GM19395 (cell line): ENCODE data around the gene CTDSPL.

ENCODE experiments used
- ATAC-seq: cut with Tn5 transposase; IDR thresholded peaks from one replicate; pipeline ENCODE4 v1.9.1; 2021; ENCODE audit warnings: mild to moderate bottlenecking, moderate library complexity; ENCODE audit not compliant: unreplicated experiment

Gene CTDSPL

DNA sequence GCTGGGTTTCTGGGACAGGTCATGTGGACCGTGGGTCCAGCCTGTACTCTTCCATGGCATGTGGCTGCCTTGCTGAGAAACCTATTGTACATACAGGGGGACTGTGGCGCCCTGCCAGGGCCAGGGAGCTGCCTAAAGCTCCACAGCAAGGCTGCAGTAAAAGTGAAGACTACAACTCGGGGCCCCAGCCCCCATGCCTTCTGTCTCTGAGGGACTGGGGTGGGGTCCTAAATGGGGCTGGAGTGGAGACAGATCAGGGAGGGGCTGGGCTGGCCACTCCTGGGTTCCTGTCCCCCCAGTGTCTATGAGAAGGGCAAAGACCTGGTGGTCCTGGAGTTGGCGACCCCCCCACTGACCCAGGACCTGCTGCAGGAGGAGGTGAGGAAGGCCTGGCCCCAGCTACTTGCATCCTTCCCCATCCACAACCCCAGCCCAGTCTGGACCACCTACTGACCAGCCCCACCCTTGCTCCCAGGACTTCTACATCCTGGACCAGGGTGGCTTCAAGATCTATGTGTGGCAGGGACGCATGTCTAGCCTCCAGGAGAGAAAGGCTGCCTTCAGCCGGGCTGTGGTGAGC, 136.2 kb downstream of the CTDSPL start:
- no peak for ATAC-seq

GRCh38 chr3:37999836-38000235, 138.2 kb downstream of the CTDSPL start:
- ATAC-seq, result no peak

GRCh38 chr3:38000242-38000916, 138.7 kb downstream of the CTDSPL start:
- ATAC-seq, result no peak

GRCh38 chr3:38000965-38001455, 139.3 kb downstream of the CTDSPL start:
- no peak for ATAC-seq

- ATAC-seq, result no peak
These were observed 139.9 kb downstream of the CTDSPL start for GRCh38 chr3:38001456-38002081.

DNA sequence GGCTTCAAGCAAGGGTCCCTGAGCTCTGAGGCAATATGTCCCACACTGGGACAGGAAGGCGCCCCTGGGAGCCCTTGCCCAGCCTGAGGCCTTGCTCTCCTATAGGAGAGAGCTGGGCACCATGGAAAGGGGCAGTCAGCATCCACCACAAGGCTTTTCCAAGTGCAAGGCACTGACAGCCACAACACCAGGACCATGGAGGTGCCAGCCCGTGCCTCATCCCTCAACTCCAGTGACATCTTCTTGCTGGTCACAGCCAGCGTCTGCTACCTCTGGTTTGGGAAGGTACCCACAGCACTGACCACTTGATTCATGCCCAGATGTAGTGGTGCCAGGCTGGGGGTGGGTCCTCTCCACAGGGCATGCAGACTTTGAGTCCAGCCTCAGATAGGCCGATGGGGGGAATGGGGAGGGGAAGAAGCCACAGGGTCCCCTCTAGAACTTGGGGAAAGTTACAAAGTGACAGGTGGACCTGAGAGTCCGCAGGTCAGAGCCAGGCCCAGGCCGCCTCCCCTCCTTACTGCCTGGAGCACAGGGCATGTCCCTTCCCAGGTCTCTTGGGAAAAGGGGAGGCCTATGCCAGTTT, 140.7 kb downstream of the CTDSPL start:
- ATAC-seq, result no peak

DNA sequence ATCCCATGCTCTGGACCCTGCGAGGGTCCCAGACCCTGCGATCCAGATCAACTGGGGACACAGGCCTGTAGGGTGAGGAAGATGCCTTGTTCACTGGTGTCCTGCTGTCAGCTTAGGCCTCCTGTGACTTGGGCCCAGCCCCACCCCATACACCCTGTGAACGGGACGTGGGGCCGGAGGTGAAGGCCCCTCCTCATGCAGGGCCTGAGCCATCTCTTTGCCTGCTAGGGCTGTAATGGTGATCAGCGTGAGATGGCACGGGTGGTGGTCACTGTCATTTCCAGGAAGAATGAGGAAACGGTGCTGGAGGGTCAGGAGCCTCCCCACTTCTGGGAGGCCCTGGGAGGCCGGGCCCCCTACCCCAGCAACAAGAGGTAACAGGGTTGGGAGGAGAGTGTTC, 141.3 kb downstream of the CTDSPL start:
- ATAC-seq, result no peak

GRCh38 chr3:38003371-38003816, 141.7 kb downstream of the CTDSPL start:
- no peak for ATAC-seq

GRCh38 chr3:38003817-38004414, 142.2 kb downstream of the CTDSPL start:
- ATAC-seq, result no peak

- peak; percentile 59 for ATAC-seq
These were observed 142.9 kb downstream of the CTDSPL start for GRCh38 chr3:38004415-38005075.

DNA sequence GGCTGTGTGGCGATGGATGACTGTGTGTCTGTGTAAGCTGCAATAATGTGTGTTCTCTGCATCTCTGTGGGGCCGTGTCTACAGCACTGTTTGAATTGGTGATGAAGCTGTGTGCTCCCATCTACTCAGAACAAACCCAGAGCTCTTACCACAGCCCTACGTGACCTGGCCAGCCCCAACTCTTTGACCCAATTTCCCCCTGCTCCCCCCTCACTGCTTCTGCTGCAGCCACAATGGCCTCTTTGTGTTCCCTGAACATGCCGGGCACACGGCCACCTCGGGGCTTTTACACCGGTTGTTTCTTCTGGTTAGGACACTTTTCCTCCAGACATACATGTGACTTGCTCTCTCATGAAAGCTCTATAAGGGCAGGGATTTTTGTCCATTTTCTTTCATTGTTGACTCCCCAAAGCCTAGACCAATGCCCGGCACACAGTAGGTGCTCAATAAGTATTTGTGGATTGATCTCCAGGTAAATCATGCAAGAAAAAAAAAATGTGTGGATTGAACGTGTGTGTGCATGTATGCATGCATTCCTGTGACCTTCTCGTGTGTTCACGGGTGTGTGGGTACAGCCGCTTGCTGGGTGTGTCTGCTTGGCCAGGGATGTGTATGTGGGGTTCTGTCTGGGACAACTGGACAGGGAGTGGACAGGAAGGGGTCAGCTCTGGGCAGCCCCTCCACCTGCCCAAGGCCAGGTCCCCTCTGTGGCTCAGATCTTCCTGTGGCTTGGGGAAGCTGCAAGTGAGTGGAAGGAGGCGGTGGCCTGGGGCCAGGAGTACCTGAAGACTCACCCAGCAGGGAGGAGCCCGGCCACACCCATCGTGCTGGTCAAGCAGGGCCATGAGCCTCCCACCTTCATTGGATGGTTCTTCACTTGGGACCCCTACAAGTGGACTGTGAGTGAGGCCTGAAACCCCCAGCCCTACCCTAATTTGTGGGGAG, 143.7 kb downstream of the CTDSPL start:
- ATAC-seq, result no peak

- ATAC-seq, result no peak
These were observed 144.4 kb downstream of the CTDSPL start for GRCh38 chr3:38006031-38006430.

GRCh38 chr3:38006445-38006995, 144.8 kb downstream of the CTDSPL start:
- ATAC-seq, result no peak

DNA sequence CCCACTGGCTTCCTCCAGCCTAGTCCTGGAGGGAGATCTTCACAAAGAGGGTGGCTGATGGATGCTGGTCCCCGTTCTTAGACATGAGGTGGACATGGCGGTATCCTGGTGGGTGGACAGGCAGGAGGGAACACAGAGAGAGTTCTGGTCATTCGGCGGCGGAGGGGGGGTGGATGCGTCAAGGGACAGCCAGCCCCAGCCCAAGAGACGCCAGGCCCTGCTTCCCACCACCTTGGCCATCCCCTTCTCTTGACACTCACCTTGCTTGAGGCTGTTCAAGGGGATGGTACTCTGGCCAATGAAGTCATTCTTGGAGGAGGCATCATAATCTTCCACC, 146.0 kb downstream of the CTDSPL start:
- no peak for ATAC-seq

DNA sequence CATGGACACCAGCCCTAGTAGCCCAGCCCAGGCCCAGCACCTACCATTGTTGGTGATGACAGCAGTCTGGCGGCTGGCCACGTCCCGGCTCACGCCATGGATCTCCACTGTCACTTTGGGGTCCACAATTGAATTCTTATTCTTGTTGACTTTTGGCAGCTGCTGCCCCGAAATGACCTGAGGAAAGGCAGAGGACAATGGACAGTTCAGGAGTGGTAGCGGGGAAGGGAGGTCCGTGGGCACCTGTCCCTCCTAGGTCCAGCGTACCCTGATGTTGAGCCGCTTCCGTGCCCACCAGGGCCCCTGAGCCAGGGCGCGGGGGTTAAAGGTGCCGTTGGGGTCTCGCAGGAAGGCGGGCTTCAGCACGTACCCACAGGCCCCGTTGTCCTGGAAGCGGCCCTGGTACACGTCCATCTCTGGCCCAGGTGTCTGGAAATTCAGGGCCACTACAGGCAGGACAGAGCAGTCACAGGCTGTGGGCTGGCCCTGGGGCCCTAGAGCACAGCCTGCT, 146.6 kb downstream of the CTDSPL start:
- no peak for ATAC-seq

GRCh38 chr3:38008971-38009580, 147.4 kb downstream of the CTDSPL start:
- ATAC-seq, result no peak

DNA sequence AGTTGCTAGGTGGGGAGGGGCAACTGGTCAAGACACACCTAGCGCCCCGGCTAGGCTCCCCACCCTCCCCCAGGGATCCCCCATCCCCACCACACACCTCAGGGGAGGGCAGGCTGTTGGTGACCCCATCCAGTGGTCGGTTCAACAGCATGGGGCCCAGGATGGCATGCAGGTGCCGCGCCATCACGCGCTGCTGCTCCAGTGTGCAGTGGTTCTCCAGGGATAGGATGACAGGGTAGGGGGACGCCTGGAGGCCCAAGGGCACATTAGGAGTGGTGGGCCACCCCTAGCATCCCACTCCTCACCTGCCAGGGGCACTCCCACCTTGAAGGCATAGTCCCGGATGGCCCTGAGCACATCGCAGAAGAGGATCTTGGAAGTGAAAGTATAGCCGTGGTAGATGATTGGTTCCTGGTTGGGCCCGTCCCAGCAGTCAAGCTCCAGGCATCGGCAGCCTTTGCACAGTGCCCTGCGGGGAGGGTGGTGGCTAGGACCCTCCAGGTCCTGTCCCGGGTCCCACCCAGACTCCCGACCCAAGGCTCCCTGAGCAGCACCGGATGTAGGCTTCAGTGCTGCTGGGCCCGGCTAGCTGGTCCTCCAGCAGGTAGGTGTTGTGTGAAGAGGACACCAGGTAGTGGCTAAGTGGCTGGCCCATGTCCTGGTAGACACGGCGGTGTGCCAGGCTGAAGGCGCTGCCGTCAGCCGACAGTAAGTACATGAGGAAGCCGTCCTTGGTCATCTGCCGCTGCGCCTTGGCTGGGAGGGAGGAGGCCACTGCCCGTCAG, 148.3 kb downstream of the CTDSPL start:
- no peak for ATAC-seq

- no peak for ATAC-seq
These were observed 149.4 kb downstream of the CTDSPL start for GRCh38 chr3:38011111-38011510.
